ENCODE measurements around the gene ADGRL1. TPM values are rescaled to one million over a fixed set of nuclear protein-coding genes. Genes with fewer than 3 reads are reported as not detected.

Gene ADGRL1
- total and polyA plus RNA-seq, 2 of the 8 experiments (the other 6 are each of a cell fraction or from before 2014, with no cell fraction given): 95.6 to 112 TPM

DNA sequence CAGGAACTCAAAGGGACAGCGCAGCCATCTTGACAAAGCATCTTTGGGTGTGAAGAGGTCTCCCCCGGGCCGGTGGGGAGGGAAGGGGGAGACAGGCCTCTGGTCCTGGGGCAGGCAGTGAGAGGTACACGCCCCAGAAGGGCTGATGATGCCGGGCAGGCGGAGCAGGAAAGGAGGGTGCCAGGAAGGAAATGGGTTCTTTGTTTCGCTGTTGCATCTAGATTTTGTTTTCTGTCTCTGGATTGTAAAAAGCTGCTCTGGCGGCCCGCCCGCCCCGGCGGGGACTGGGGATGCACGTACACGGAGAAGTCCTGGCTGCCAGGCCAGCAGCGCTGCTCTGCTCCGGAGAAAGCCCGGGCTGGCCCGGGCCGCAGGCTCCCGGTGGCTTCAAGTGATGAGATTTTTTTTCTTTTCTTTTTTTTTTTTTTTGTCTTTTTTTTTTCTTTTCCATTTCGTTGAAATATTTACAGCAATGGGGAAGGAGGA is 56.4 kb downstream of the ADGRL1 start:
- Histone ChIP-seq H4K8ac (ENCODE audit: extremely low read depth, insufficient read depth, low read length) (no peak overlapping the region), H3K23me2 (ENCODE audit: low read depth, low read length) (no peaks in the 10 kb centered on the region), H3K4me2 (ENCODE audit: insufficient read depth in 1 of 2, low read depth in 2 of 2, low read length in 2 of 2) (no peak overlapping the region), H2BK12ac (ENCODE audit: low read depth, low read length) (no peak overlapping the region), H3K79me2 (ENCODE audit: control insufficient read depth in 1 of 2, insufficient read depth in 2 of 2, low read length in 2 of 2) (no peaks in the 10 kb centered on the region), H3K79me1 (ENCODE audit: low read depth, low read length) (no peaks in the 10 kb centered on the region; the same call in none of the 2 replicates), H2BK5ac (ENCODE audit: low read depth, low read length) (no peak overlapping the region), H3K9me3 (ENCODE audit: insufficient read depth in 2 of 2, low read depth in 1 of 2, low read length in 1 of 2) (no peaks in the 10 kb centered on the region), H3K18ac (ENCODE audit: extremely low read depth, low read length) (no peak overlapping the region), H2BK20ac (ENCODE audit: low read length) (no peak overlapping the region), H3K27me3 (replicated peaks in 1 of 4; ENCODE audit: control insufficient read depth in 3 of 4, extremely low read depth in 1 of 4, insufficient read depth in 3 of 4, low read length in 3 of 4) (no peaks in the 10 kb centered on the region; a peak in 1 of 7 replicates), H3K9ac (replicated peaks in 1 of 4; ENCODE audit: extremely low read depth in 1 of 4, low read depth in 3 of 4, low read length in 3 of 4) (no peak overlapping the region), H2AFZ (ENCODE audit: low read length) (no peak overlapping the region), H3K36me3 (ENCODE audit: control insufficient read depth in 2 of 4, insufficient read depth in 4 of 4, low read length in 3 of 4) (peaks cover 5 to 23% (median 20%) of the 10 kb centered on the region in 4 experiments; a peak in 6 of 8 replicates), H3K4me1 (replicated peaks in 1 of 4; ENCODE audit: control insufficient read depth in 3 of 4, insufficient read depth in 4 of 4, low read length in 3 of 4) (peaks cover 0 to 21% (median 15%) of the 10 kb centered on the region in 4 experiments; a peak in 6 of 7 replicates), H2AK5ac (ENCODE audit: low read depth, low read length) (no peak overlapping the region), H3K14ac (ENCODE audit: insufficient read length) (no peak overlapping the region), H4K5ac (ENCODE audit: insufficient read length, low read depth, low read length) (no peak overlapping the region), H3K56ac (replicated peaks; ENCODE audit: insufficient read length, low read depth, low read length) (no peak overlapping the region), H3K23ac (ENCODE audit: insufficient read length) (no peak overlapping the region), H3K27ac (ENCODE audit: low read depth, low read length) (no peak overlapping the region), H4K91ac (replicated peaks; ENCODE audit: insufficient read length, low read length) (no peak overlapping the region), H2BK15ac (ENCODE audit: low read length) (no peak overlapping the region), H2BK120ac (replicated peaks; ENCODE audit: low read depth, low read length) (no peak overlapping the region), H4K20me1 (replicated peaks in 1 of 2; ENCODE audit: control insufficient read depth in 1 of 2, insufficient read depth in 2 of 2, low read length in 2 of 2) (peaks cover 5 to 15% of the 10 kb centered on the region in 2 experiments), H3K4ac (replicated peaks; ENCODE audit: insufficient read length, low read depth, low read length) (no peak overlapping the region), H3K4me3 (ENCODE audit: extremely low read depth in 1 of 4, insufficient read depth in 2 of 4, low read depth in 3 of 4, low read length in 4 of 4) (no peak overlapping the region)
- CTCF ChIA-PET (ENCODE audit: partially characterized antibody): interaction anchor here (1.1 to 4.9 kb wide), 2 partner anchors 12 to 13 kb away, joined by 3 to 24 read pairs; partner anchors contain the start of gene ASF1B
- 95% methylated on average over 15 of the region's 21 CpGs; no CpG with 5 or more reads in 1 of the 2 experiments for WGBS, 2 experiments (ENCODE audit: extremely low coverage in 1 of 2, insufficient coverage in 1 of 2, insufficient read length in 1 of 2, insufficient replicate concordance in 2 of 2, low coverage in 1 of 2, low lambda C conversion rate in 2 of 2, missing lambda C conversion rate in 1 of 2)
- POLR2A ChIA-PET (ENCODE audit: partially characterized antibody): interaction anchor here (1.0 to 2.4 kb wide), 7 partner anchors 9 to 213 kb away, joined by 3 to 12 read pairs (median 5); partner anchors contain the start of gene ASF1B
- FAIRE-seq: no peak
- TF ChIP-seq SIN3A (conservative IDR thresholded peaks at IDR 0.05 in 1 of 2, IDR thresholded peaks at IDR 0.05 in 1 of 2; ENCODE audit: low read depth in 1 of 2, low read length in 2 of 2): no peak
- no peak for TF ChIP-seq GABPA (IDR thresholded peaks at IDR 0.05; ENCODE audit: borderline replicate concordance, insufficient read depth, low read length)
- TF ChIP-seq BRCA1 (IDR thresholded peaks at IDR 0.05; ENCODE audit: low read depth, low read length): no peak
- TF ChIP-seq TAF1 (IDR thresholded peaks at IDR 0.05; ENCODE audit: low read depth, low read length): no peak
- no peak for TF ChIP-seq EZH2 (IDR thresholded peaks at IDR 0.05; ENCODE audit: low read depth, low read length, severe bottlenecking)
- no peak for TF ChIP-seq SIRT6 (IDR thresholded peaks at IDR 0.05; ENCODE audit: low read length)
- TF ChIP-seq POLR2AphosphoS5 (IDR thresholded peaks at IDR 0.05; ENCODE audit: low read depth, low read length): no peak
- TF ChIP-seq HDAC6 (IDR thresholded peaks at IDR 0.05; ENCODE audit: low read depth, low read length): no peak
- no peak for TF ChIP-seq ZNF274 (IDR thresholded peaks at IDR 0.05; ENCODE audit: borderline replicate concordance, extremely low read depth, low read length)
- TF ChIP-seq CHD2 (IDR thresholded peaks at IDR 0.05; ENCODE audit: low read length): no peak
- TF ChIP-seq, protein P1, sequence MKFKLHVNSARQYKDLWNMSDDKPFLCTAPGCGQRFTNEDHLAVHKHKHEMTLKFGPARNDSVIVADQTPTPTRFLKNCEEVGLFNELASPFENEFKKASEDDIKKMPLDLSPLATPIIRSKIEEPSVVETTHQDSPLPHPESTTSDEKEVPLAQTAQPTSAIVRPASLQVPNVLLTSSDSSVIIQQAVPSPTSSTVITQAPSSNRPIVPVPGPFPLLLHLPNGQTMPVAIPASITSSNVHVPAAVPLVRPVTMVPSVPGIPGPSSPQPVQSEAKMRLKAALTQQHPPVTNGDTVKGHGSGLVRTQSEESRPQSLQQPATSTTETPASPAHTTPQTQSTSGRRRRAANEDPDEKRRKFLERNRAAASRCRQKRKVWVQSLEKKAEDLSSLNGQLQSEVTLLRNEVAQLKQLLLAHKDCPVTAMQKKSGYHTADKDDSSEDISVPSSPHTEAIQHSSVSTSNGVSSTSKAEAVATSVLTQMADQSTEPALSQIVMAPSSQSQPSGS (IDR thresholded peaks at IDR 0.05; ENCODE audit: low read length): no peak
- no peak for DNase-seq (ENCODE audit: low read depth in 1 of 2, low spot score in 2 of 2)
